ENCODE data around the gene ZMAT5.

DNA sequence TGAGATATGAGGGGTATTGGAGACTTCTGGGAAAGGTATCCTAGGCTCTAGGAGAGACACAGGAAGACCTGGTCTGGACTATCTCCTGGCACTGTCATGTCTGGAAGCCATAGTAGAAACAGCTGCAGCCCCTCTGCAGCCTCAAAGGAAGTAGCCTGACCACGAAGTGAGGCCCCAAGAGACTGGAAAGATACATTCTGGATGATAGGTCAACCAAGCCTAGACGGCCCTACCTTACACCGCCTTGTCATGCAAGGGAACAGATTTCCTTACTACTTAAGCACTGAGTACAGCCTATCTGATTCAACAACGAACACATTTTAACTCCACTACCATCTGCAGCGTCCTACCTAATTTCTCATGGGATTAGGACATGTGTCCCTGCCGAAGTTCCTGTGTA, 31.5 kb upstream of the ZMAT5 start:
- TF ChIP-seq, protein P1, sequence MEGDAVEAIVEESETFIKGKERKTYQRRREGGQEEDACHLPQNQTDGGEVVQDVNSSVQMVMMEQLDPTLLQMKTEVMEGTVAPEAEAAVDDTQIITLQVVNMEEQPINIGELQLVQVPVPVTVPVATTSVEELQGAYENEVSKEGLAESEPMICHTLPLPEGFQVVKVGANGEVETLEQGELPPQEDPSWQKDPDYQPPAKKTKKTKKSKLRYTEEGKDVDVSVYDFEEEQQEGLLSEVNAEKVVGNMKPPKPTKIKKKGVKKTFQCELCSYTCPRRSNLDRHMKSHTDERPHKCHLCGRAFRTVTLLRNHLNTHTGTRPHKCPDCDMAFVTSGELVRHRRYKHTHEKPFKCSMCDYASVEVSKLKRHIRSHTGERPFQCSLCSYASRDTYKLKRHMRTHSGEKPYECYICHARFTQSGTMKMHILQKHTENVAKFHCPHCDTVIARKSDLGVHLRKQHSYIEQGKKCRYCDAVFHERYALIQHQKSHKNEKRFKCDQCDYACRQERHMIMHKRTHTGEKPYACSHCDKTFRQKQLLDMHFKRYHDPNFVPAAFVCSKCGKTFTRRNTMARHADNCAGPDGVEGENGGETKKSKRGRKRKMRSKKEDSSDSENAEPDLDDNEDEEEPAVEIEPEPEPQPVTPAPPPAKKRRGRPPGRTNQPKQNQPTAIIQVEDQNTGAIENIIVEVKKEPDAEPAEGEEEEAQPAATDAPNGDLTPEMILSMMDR (IDR thresholded peaks at IDR 0.05; ENCODE audit: insufficient read depth, low read depth, low read length) = no peak
- no peak for TF ChIP-seq EZH2 (IDR thresholded peaks at IDR 0.05; ENCODE audit: insufficient read depth, low read length)

Data from astrocyte (in vitro differentiated cells and primary cell).